Measurements from ENCODE around the gene KRTAP10-6.

- no peak for TF ChIP-seq POLR2A (IDR thresholded peaks at IDR 0.05; ENCODE audit: low read length)
- TF ChIP-seq GATA1 (IDR thresholded peaks at IDR 0.05; ENCODE audit: low read depth, low read length) = no peak
Measured at GRCh38 chr21:44555200-44555875, 37.0 kb downstream of the KRTAP10-6 start.

All from erythroblast (primary cell).